Measurements from ENCODE around the gene FOXS1. TPM values are rescaled to one million over a fixed set of nuclear protein-coding genes. Genes with fewer than 3 reads are reported as not detected.

FOXS1 gene
- total RNA-seq, 1 experiment from 2014 or later, result 6.3 TPM

- Histone ChIP-seq H3K4me3 (ENCODE audit: low read depth in 2 of 2, low read length in 2 of 2) (no peak overlapping the region), H3K27ac (ENCODE audit: low read length) (no peak overlapping the region), H3K36me3 (ENCODE audit: control insufficient read depth, insufficient read depth, low read length) (no peaks in the 10 kb centered on the region), H3K4me1 (ENCODE audit: control insufficient read depth, insufficient read depth, low read length) (peaks cover 4% of the 10 kb centered on the region; the same call in 1 of the 2 replicates), H3K9me3 (ENCODE audit: control insufficient read depth, insufficient read depth, low read depth, low read length) (no peaks in the 10 kb centered on the region), H3K27me3 (ENCODE audit: control insufficient read depth, insufficient read depth, low read length) (no peaks in the 10 kb centered on the region; the same call in 1 of the 2 replicates)
- BruUV-seq (replicated peaks), result no TSS peak
- ChIA-PET POLR2A (no interaction called here), CTCF (no interaction called here)
- in situ Hi-C loops (cut with HindIII; ENCODE audit: low pct_unique_long_range_greater_than_20kb, low sequenced_read_pairs), result no loop called here
- no peak for ATAC-seq
- DNase-seq (ENCODE audit: low read depth, low spot score), result no peak
- TF ChIP-seq, protein P1, sequence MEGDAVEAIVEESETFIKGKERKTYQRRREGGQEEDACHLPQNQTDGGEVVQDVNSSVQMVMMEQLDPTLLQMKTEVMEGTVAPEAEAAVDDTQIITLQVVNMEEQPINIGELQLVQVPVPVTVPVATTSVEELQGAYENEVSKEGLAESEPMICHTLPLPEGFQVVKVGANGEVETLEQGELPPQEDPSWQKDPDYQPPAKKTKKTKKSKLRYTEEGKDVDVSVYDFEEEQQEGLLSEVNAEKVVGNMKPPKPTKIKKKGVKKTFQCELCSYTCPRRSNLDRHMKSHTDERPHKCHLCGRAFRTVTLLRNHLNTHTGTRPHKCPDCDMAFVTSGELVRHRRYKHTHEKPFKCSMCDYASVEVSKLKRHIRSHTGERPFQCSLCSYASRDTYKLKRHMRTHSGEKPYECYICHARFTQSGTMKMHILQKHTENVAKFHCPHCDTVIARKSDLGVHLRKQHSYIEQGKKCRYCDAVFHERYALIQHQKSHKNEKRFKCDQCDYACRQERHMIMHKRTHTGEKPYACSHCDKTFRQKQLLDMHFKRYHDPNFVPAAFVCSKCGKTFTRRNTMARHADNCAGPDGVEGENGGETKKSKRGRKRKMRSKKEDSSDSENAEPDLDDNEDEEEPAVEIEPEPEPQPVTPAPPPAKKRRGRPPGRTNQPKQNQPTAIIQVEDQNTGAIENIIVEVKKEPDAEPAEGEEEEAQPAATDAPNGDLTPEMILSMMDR (IDR thresholded peaks at IDR 0.05), result no peak
- TF ChIP-seq TCF7L2 (IDR thresholded peaks at IDR 0.05; ENCODE audit: low read depth, low read length), result no peak
- TF ChIP-seq SIN3A (IDR thresholded peaks at IDR 0.05; ENCODE audit: borderline replicate concordance, insufficient read depth, low read depth, low read length), result no peak
- no peak for TF ChIP-seq POLR2AphosphoS5 (IDR thresholded peaks at IDR 0.05; ENCODE audit: low read depth, low read length)
- TF ChIP-seq REST (IDR thresholded peaks at IDR 0.05; ENCODE audit: insufficient read depth in 1 of 2, low read depth in 2 of 2, low read length in 1 of 2), result no peak
- intact Hi-C loops (cut with micrococcal nuclease; ENCODE audit: unreplicated experiment), result no loop called here
Measured at GRCh38 chr20:31877684-31878083, 32.3 kb upstream of the FOXS1 start.

GRCh38 chr20:31875671-31876070, 30.3 kb upstream of the FOXS1 start:
- DNase-seq (ENCODE audit: low read depth, low spot score) (no peak), ATAC-seq (no peak)
- CTCF ChIA-PET, result no interaction called here
- BruUV-seq (replicated peaks), result no TSS peak
- in situ Hi-C loops (cut with HindIII; ENCODE audit: low pct_unique_long_range_greater_than_20kb, low sequenced_read_pairs), result no loop called here
- H3K27me3 ChIP-seq (ENCODE audit: control insufficient read depth, insufficient read depth, low read length), result peaks cover 3% of the 10 kb centered on the region; the same call in 1 of the 2 replicates
- POLR2A ChIA-PET, result no interaction called here
- no peak for TF ChIP-seq POLR2AphosphoS5 (IDR thresholded peaks at IDR 0.05; ENCODE audit: low read depth, low read length)
- H3K4me3 ChIP-seq (ENCODE audit: low read depth in 2 of 2, low read length in 2 of 2), result no peak overlapping the region
- H3K4me1 ChIP-seq (ENCODE audit: control insufficient read depth, insufficient read depth, low read length), result no peaks in the 10 kb centered on the region; the same call in 1 of the 2 replicates
- no peaks in the 10 kb centered on the region for H3K9me3 ChIP-seq (ENCODE audit: control insufficient read depth, insufficient read depth, low read depth, low read length)
- intact Hi-C loops (cut with micrococcal nuclease; ENCODE audit: unreplicated experiment), result no loop called here
- H3K27ac ChIP-seq (ENCODE audit: low read length), result no peak overlapping the region
- H3K36me3 ChIP-seq (ENCODE audit: control insufficient read depth, insufficient read depth, low read length), result no peaks in the 10 kb centered on the region

DNA sequence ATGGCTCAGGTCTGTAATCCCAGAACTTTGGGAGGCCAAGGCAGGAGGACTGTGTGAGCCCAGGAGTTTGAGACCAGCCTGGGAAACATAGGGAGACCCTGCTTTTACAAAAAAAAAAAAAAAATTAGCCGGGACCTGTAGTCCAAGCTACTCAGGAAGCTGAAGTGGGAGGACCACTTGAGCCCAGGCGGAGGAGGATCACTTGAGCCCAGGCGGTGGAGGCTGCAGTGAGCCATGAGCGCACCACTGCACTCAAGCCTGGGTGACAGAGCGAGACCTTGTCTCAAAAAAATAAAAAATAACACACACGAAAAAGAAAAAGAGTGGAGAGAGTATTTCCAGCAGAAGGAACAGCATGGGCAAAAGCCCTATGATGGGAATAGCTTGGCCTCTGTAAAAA, 27.0 kb upstream of the FOXS1 start:
- DNase-seq (ENCODE audit: low read depth, low spot score) (no peak), ATAC-seq (no peak)
- Histone ChIP-seq H3K36me3 (ENCODE audit: control insufficient read depth, insufficient read depth, low read length) (no peaks in the 10 kb centered on the region), H3K4me1 (ENCODE audit: control insufficient read depth, insufficient read depth, low read length) (no peaks in the 10 kb centered on the region; the same call in 1 of the 2 replicates), H3K9me3 (ENCODE audit: control insufficient read depth, insufficient read depth, low read depth, low read length) (no peaks in the 10 kb centered on the region), H3K4me3 (ENCODE audit: low read depth in 2 of 2, low read length in 2 of 2) (no peak overlapping the region), H3K27me3 (ENCODE audit: control insufficient read depth, insufficient read depth, low read length) (peaks cover 3% of the 10 kb centered on the region; the same call in 1 of the 2 replicates), H3K27ac (ENCODE audit: low read length) (no peak overlapping the region)
- POLR2A ChIA-PET, result interaction anchor here (0.7 to 1.2 kb wide), 2 partner anchors 59 to 104 kb away, joined by 3 to 5 read pairs; no protein-coding TSS in a partner anchor
- TF ChIP-seq REST (IDR thresholded peaks at IDR 0.05; ENCODE audit: insufficient read depth in 1 of 2, low read depth in 2 of 2, low read length in 1 of 2), result no peak
- no peak for TF ChIP-seq SIN3A (IDR thresholded peaks at IDR 0.05; ENCODE audit: borderline replicate concordance, insufficient read depth, low read depth, low read length)
- no peak for TF ChIP-seq TCF7L2 (IDR thresholded peaks at IDR 0.05; ENCODE audit: low read depth, low read length)
- in situ Hi-C loops (cut with HindIII; ENCODE audit: low pct_unique_long_range_greater_than_20kb, low sequenced_read_pairs) (no loop called here), intact Hi-C loops (cut with micrococcal nuclease; ENCODE audit: unreplicated experiment) (no loop called here)
- CTCF ChIA-PET, result interaction anchor here (0.6 to 0.7 kb wide), 4 partner anchors 20 to 368 kb away, joined by 3 to 8 read pairs (median 3); no protein-coding TSS in a partner anchor
- no TSS peak for BruUV-seq (replicated peaks)

Data from Panc1 (cell line).